A673 (cell line): ENCODE measurements around the gene SRSF2. TPM values are rescaled to one million over a fixed set of nuclear protein-coding genes. Genes with fewer than 3 reads are reported as not detected.
"Not testable (repeated sequence)": the region's sequence is repeated elsewhere in the genome, so short reads cannot be mapped to it uniquely, and the experiment has no call there.

ENCODE experiments used
- BruUV-seq: library from RNA; stranded (reverse); fragments of 400-500 nt; replicated peaks from 2 replicates; lab custom pipeline; 2021; lab: Mats Ljungman, UMichigan
- CTCF ChIA-PET: fragments of 300-600 bp; sonication (Branson Sonifier 250); formaldehyde crosslinking; loops from one replicate; lab custom pipeline; 2022; ENCODE audit warnings: antibody characterized with exemption; lab: Charles Lee
- POLR2A ChIA-PET: fragments of 300-600 bp; sonication (Branson Sonifier 250); formaldehyde crosslinking; loops from one replicate; lab custom pipeline; 2022; ENCODE audit warnings: antibody characterized with exemption; ENCODE audit not compliant: low non-redundant PET; lab: Charles Lee
- DNase-seq: peaks from one replicate; pipeline ENCODE4 v3.0.0-alpha.2; 2015; ENCODE audit warnings: low spot score
- H3K27ac ChIP-seq: fragments of 200-600 bp; sonication (generic); 2 replicates; pipeline ENCODE4 v1.5.1; 2016; ENCODE audit warnings: mixed run types, low read depth, mild to moderate bottlenecking, mixed read lengths, antibody characterized with exemption, low read length; ENCODE audit not compliant: poor library complexity, severe bottlenecking
- H3K27me3 ChIP-seq: fragments of 200-600 bp; sonication (generic); replicated peaks from 2 replicates; pipeline ENCODE4 v1.6.1; 2017; ENCODE audit warnings: mixed run types, low read depth, mild to moderate bottlenecking, mixed read lengths, antibody characterized with exemption, low read length; ENCODE audit not compliant: insufficient read depth, poor library complexity
- H3K36me3 ChIP-seq: fragments of 200-600 bp; sonication (generic); 2 replicates; pipeline ENCODE4 v1.6.1; 2016; ENCODE audit warnings: mixed run types, mild to moderate bottlenecking, mixed read lengths, antibody characterized with exemption, low read length; ENCODE audit not compliant: insufficient read depth, poor library complexity, severe bottlenecking
- H3K4me1 ChIP-seq: fragments of 200-600 bp; sonication (generic); 2 replicates; pipeline ENCODE4 v1.6.1; 2017; ENCODE audit warnings: mixed run types, mild to moderate bottlenecking, mixed read lengths, antibody characterized with exemption, low read length; ENCODE audit not compliant: insufficient read depth, poor library complexity, severe bottlenecking
- H3K4me3 ChIP-seq: fragments of 200-600 bp; sonication (generic); 2 replicates; pipeline ENCODE4 v1.5.1; 2016; ENCODE audit warnings: low read depth, mixed run types, mild to moderate bottlenecking, mixed read lengths, low read length; ENCODE audit not compliant: poor library complexity, severe bottlenecking
- H3K9me3 ChIP-seq: fragments of 200-600 bp; sonication (generic); 2 replicates; pipeline ENCODE4 v1.6.1; 2016; ENCODE audit warnings: mixed run types, low read depth, mild to moderate bottlenecking, mixed read lengths, antibody characterized with exemption, low read length; ENCODE audit not compliant: poor library complexity, severe bottlenecking
- CTCF ChIP-seq: fragments of 300-800, 200-600 bp; sonication (generic); conservative IDR thresholded peaks from 2 replicates; pipeline ENCODE4 v1.5.1; 2017; ENCODE audit warnings: low read depth, mild to moderate bottlenecking, antibody characterized with exemption, low read length, moderate library complexity, mixed read lengths
- EZH2 ChIP-seq: fragments of 200-600 bp; sonication (generic); IDR thresholded peaks from 2 replicates; pipeline ENCODE4 v1.6.1; 2017; ENCODE audit warnings: borderline replicate concordance, low read depth, mild to moderate bottlenecking, mixed read lengths, antibody characterized with exemption, low read length; ENCODE audit not compliant: poor library complexity, severe bottlenecking
- intact Hi-C: fragments of 100-400 bp; cut with micrococcal nuclease; formaldehyde crosslinking; loops from one replicate; pipeline ENCODE4 v1.10.0; 2022; ENCODE audit not compliant: unreplicated experiment
- total RNA-seq: library from RNA; stranded (reverse); gene quantifications from 2 replicates; pipeline ENCODE4 v1.2.3, GENCODE V29; 2021

SRSF2 gene
- total RNA-seq, 1 experiment from 2014 or later: 406 TPM

- Histone ChIP-seq H3K4me3 (no peak overlapping the region), H3K36me3 (peaks cover 18% of the 10 kb centered on the region), H3K9me3 (no peaks in the 10 kb centered on the region), H3K27ac (no peak overlapping the region), H3K27me3 (no peaks in the 10 kb centered on the region), H3K4me1 (peaks cover 50% of the 10 kb centered on the region)
- no peak for DNase-seq
- CTCF ChIA-PET: no interaction called here
- POLR2A ChIA-PET: no interaction called here
- BruUV-seq: no TSS peak
- TF ChIP-seq EZH2 (no peak), CTCF (no peak)
- intact Hi-C loops: loop anchor here (10.0 kb wide), 1 partner anchor 149 kb away; a partner anchor contains a TSS
These were observed 23.4 kb downstream of the SRSF2 start for GRCh38 chr17:76713765-76714164.

GRCh38 chr17:76712321-76712720, 24.8 kb downstream of the SRSF2 start:
- DNase-seq, BruUV-seq, H3K27me3 ChIP-seq, H3K9me3 ChIP-seq, POLR2A ChIA-PET, H3K4me3 ChIP-seq, CTCF ChIA-PET, H3K27ac ChIP-seq, H3K36me3 ChIP-seq: not testable (repeated sequence)
- intact Hi-C loops: loop anchor here (10.0 kb wide), 1 partner anchor 148 kb away; a partner anchor contains a TSS
- peaks cover 52% of the 10 kb centered on the region for H3K4me1 ChIP-seq

GRCh38 chr17:76710863-76711611, 26.1 kb downstream of the SRSF2 start, which contains the start of gene MXRA7:
MXRA7 (minus strand) TSS chr17:76710965; CDS start chr17:76710946, 19 bp downstream.
- no peaks in the 10 kb centered on the region for H3K9me3 ChIP-seq
- TF ChIP-seq EZH2: no peak
- TF ChIP-seq CTCF: no peak
- peak; percentile 70 for DNase-seq
- intact Hi-C loops: loop anchor here (10.0 kb wide), 1 partner anchor 146 kb away; a partner anchor contains a TSS
- H3K27me3 ChIP-seq: no peaks in the 10 kb centered on the region
- POLR2A ChIA-PET: no interaction called here
- no peaks in the 10 kb centered on the region for H3K36me3 ChIP-seq
- peak within 1 kb of the TSS; percentile 58 for H3K4me3 ChIP-seq
- no TSS peak for BruUV-seq
- CTCF ChIA-PET: no interaction called here
- peaks cover 39% of the 10 kb centered on the region for H3K4me1 ChIP-seq
- peak within 1 kb of the TSS; percentile 71 for H3K27ac ChIP-seq

GRCh38 chr17:76709951-76710862, 26.9 kb downstream of the SRSF2 start:
- Histone ChIP-seq H3K4me1 (peaks cover 31% of the 10 kb centered on the region), H3K27ac (peak overlapping the region; percentile 71), H3K4me3 (peak overlapping the region; percentile 58)
- intact Hi-C loops: loop anchor here (10.0 kb wide), 1 partner anchor 145 kb away; a partner anchor contains a TSS
- not testable (repeated sequence) for BruUV-seq, H3K27me3 ChIP-seq, H3K36me3 ChIP-seq, DNase-seq, H3K9me3 ChIP-seq
- ChIA-PET POLR2A (interaction anchor here (0.6 kb wide), 1 partner anchor 206 kb away, joined by 3 read pairs; no protein-coding TSS in a partner anchor), CTCF (interaction anchor here (0.5 kb wide), 1 partner anchor 26 kb away, joined by 16 read pairs; no protein-coding TSS in a partner anchor)
